HCT116 (cell line): Measurements from ENCODE around the gene NIBAN1. TPM values are rescaled to one million over a fixed set of nuclear protein-coding genes. Genes with fewer than 3 reads are reported as not detected.

Experiments used
- ATAC-seq: fragments of 200-7000 bp; cut with Tn5 transposase; 2 replicates; pipeline ENCODE4 v1.9.1; 2020; ENCODE audit warnings: mild to moderate bottlenecking, moderate library complexity
- BruUV-seq: library from RNA; stranded (reverse); fragments of 400-500 nt; replicated peaks from 2 replicates; lab custom pipeline; 2021; lab: Mats Ljungman, UMichigan
- CTCF ChIA-PET: fragments of 300-600 bp; sonication (Branson Sonifier 250); formaldehyde crosslinking; loops from one replicate; lab custom pipeline; 2021; ENCODE audit warnings: antibody characterized with exemption; lab: Charles Lee
- POLR2A ChIA-PET: fragments of 300-600, 350-600 bp; sonication (Branson Sonifier 250); formaldehyde crosslinking; loops from one replicate; lab custom pipeline; 2021; ENCODE audit warnings: antibody characterized with exemption; lab: Charles Lee
- RAD21 ChIA-PET, 2 experiments: fragments of 300-600 bp; sonication (Branson Sonifier 250); formaldehyde crosslinking; loops; one replicate each; lab custom pipeline; 2023; ENCODE audit warnings: low total read pairs in 2 of 2; ENCODE audit not compliant: uncharacterized antibody in 2 of 2, unreplicated experiment in 2 of 2, low non-redundant PET in 1 of 2; lab: Charles Lee
- DNase-seq: peaks from one replicate; pipeline ENCODE4 v3.0.0-alpha.2; 2010; ENCODE audit warnings: low read depth, low spot score
- H2AFZ ChIP-seq: fragments of 200-600 bp; shearing (Covaris generic), sonication (generic); 2 replicates; pipeline ENCODE4 v1.6.1; 2017; ENCODE audit warnings: low read depth, mixed run types, mixed read lengths, antibody characterized with exemption, low read length; ENCODE audit not compliant: poor library complexity, severe bottlenecking
- H3K27ac ChIP-seq: 2 replicates; pipeline ENCODE4 v1.5.1; 2012; ENCODE audit warnings: low read depth, low read length
- H3K27me3 ChIP-seq: fragments of 200-600 bp; sonication (generic); 2 replicates; pipeline ENCODE4 v1.6.1; 2016; ENCODE audit warnings: mixed run types, low read length, mixed read lengths; ENCODE audit not compliant: insufficient read depth
- H3K36me3 ChIP-seq, 2 experiments: fragments of 200-500 bp in 1 of 2; fragments of 200-600 bp in 1 of 2; sonication (Bioruptor generic) in 1 of 2; sonication (generic) in 1 of 2; 2 replicates each; pipeline versions ENCODE4 v1.5.1 to v1.6.1; 2014 to 2016; ENCODE audit warnings: low read length in 2 of 2, inconsistent platforms in 1 of 2, mixed read lengths in 1 of 2, mixed run types in 1 of 2; ENCODE audit not compliant: insufficient read depth in 2 of 2, control insufficient read depth in 1 of 2
- H3K4me1 ChIP-seq, 2 experiments: fragments of 200-600 bp in 1 of 2; sonication (generic) in 1 of 2; 2 replicates each; pipeline versions ENCODE4 v1.5.1 to v1.6.1; 2012 to 2017; ENCODE audit warnings: low read length in 2 of 2, inconsistent platforms in 1 of 2, mild to moderate bottlenecking in 1 of 2, mixed read lengths in 1 of 2, mixed run types in 1 of 2, moderate library complexity in 1 of 2; ENCODE audit not compliant: insufficient read depth in 2 of 2, control insufficient read depth in 1 of 2
- H3K4me2 ChIP-seq: fragments of 200-600 bp; sonication (generic); 2 replicates; pipeline ENCODE4 v1.6.1; 2017; ENCODE audit warnings: mixed run types, low read length, mixed read lengths
- H3K4me3 ChIP-seq, 2 experiments: fragments of 200-600 bp in 1 of 2; sonication (generic) in 1 of 2; replicated peaks in 1 of 2; 2 replicates each; pipeline ENCODE4 v1.5.1; 2011 to 2016; ENCODE audit warnings: low read length in 2 of 2, control low read depth in 1 of 2, low read depth in 1 of 2, mild to moderate bottlenecking in 1 of 2, mixed read lengths in 1 of 2, mixed run types in 1 of 2
- H3K79me2 ChIP-seq: fragments of 200-600 bp; sonication (generic); 2 replicates; pipeline ENCODE4 v1.6.1; 2017; ENCODE audit warnings: mild to moderate bottlenecking, mixed run types, low read length, moderate library complexity, mixed read lengths; ENCODE audit not compliant: insufficient read depth
- H3K9ac ChIP-seq: fragments of 200-600 bp; sonication (generic); 2 replicates; pipeline ENCODE4 v1.6.1; 2016; ENCODE audit warnings: low read length, mixed read lengths
- H3K9me2 ChIP-seq: fragments of 200-600 bp; sonication (generic), shearing (Covaris generic); 2 replicates; pipeline ENCODE4 v1.6.1; 2017; ENCODE audit warnings: mixed run types, mild to moderate bottlenecking, moderate library complexity; ENCODE audit not compliant: insufficient read depth
- H3K9me3 ChIP-seq, 2 experiments: fragments of 200-500 bp in 1 of 2; fragments of 200-600 bp in 1 of 2; sonication (Bioruptor generic) in 1 of 2; sonication (generic) in 1 of 2; 2 replicates each; pipeline ENCODE4 v1.6.1; 2014 to 2017; ENCODE audit warnings: low read length in 2 of 2, mixed read lengths in 2 of 2, inconsistent platforms in 1 of 2, low read depth in 1 of 2, mild to moderate bottlenecking in 1 of 2, mixed run types in 1 of 2, moderate library complexity in 1 of 2; ENCODE audit not compliant: control insufficient read depth in 1 of 2, insufficient read depth in 1 of 2
- H4K20me1 ChIP-seq: fragments of 200-600 bp; sonication (generic), shearing (Covaris generic); 2 replicates; pipeline ENCODE4 v1.6.1; 2017; ENCODE audit warnings: mixed run types, mild to moderate bottlenecking, moderate library complexity; ENCODE audit not compliant: insufficient read depth
- CBX3 ChIP-seq: IDR thresholded peaks from 2 replicates; pipeline ENCODE4 v1.6.1; 2012; ENCODE audit warnings: low read depth
- CEBPB ChIP-seq: IDR thresholded peaks from 2 replicates; pipeline ENCODE4 v1.6.1; 2012; ENCODE audit warnings: low read depth
- EGR1 ChIP-seq: IDR thresholded peaks from 2 replicates; pipeline ENCODE4 v1.6.1; 2012; ENCODE audit warnings: low read depth
- FOSL1 ChIP-seq: IDR thresholded peaks from 2 replicates; pipeline ENCODE4 v1.6.1; 2012; ENCODE audit warnings: low read depth
- JUND ChIP-seq: IDR thresholded peaks from 2 replicates; pipeline ENCODE4 v1.6.1; 2012
- POLR2AphosphoS5 ChIP-seq: IDR thresholded peaks from 2 replicates; pipeline ENCODE4 v1.6.1; 2011; ENCODE audit warnings: mild to moderate bottlenecking, low read depth, low read length, moderate library complexity
- RAD21 ChIP-seq: IDR thresholded peaks from 2 replicates; pipeline ENCODE4 v1.6.1; 2012; ENCODE audit warnings: low read depth, mild to moderate bottlenecking
- SP1 ChIP-seq: IDR thresholded peaks from 2 replicates; pipeline ENCODE4 v1.6.1; 2012; ENCODE audit warnings: low read depth
- intact Hi-C: fragments of 100-400 bp; cut with micrococcal nuclease; formaldehyde crosslinking; loops from 2 replicates; pipeline ENCODE4 v1.10.0; 2022
- total RNA-seq: library from RNA; stranded (reverse); gene quantifications from one replicate; pipeline ENCODE4 v1.2.1, GENCODE V29; 2021; ENCODE audit not compliant: unreplicated experiment
- TF ChIP-seq, protein P1 (sequence below): IDR thresholded peaks from 2 replicates; pipeline ENCODE4 v1.6.1; 2011; ENCODE audit warnings: mild to moderate bottlenecking, low read length, moderate library complexity; ENCODE audit not compliant: insufficient replicate concordance; ENCODE audit errors: extremely low read depth
- TF ChIP-seq, protein P2 (sequence below): IDR thresholded peaks from 2 replicates; pipeline ENCODE4 v1.6.1; 2012; ENCODE audit warnings: low read depth
- TF ChIP-seq, protein P3 (sequence below): IDR thresholded peaks from 2 replicates; pipeline ENCODE4 v1.6.1; 2012
- TF ChIP-seq, protein P4 (sequence below), 3 experiments: fragments of 200-600 bp in 1 of 3; sonication (generic) in 1 of 3; IDR thresholded peaks in 2 of 3; conservative IDR thresholded peaks in 1 of 3; 2 replicates each; pipeline ENCODE4 v1.5.1; 2012 to 2017; ENCODE audit warnings: low read depth in 2 of 3, low read length in 2 of 3, antibody characterized with exemption in 1 of 3, borderline replicate concordance in 1 of 3, control low read depth in 1 of 3, mild to moderate bottlenecking in 1 of 3, mixed read lengths in 1 of 3, mixed run types in 1 of 3, moderate library complexity in 1 of 3; ENCODE audit not compliant: insufficient read depth in 1 of 3

The NIBAN1 gene
- total RNA-seq, 1 experiment from 2014 or later = 10.3 TPM

DNA sequence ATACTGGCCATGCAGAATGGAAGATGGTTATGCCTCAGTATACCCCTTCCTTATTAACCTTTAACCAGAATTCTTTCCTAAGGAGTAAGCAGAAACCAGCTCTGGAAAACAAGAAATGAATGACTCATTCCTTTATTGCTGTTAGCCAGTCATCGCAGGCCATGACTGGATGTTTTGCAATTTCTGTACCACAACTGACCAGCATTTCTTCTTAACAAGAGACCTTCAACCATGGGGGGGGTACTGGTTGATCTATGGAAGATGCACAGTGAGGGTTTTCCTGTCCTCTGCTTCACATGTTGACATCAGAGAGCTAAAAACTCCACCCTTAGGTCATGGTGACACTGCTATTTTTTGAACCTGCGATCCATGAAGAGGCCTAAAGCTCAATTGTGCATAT lies 43.0 kb upstream of the NIBAN1 start:
- Histone ChIP-seq H4K20me1 (no peaks in the 10 kb centered on the region), H3K36me3 (no peaks in the 10 kb centered on the region), H3K79me2 (no peaks in the 10 kb centered on the region), H3K27ac (peak overlapping the region; percentile 20; the same call in 1 of the 2 replicates), H3K4me3 (peak overlapping the region in 1 of 2 experiments; percentile 12; a peak in 1 of 4 replicates), H3K9me3 (no peaks in the 10 kb centered on the region), H3K9ac (peak overlapping the region; percentile 7; the same call in 1 of the 2 replicates), H3K27me3 (no peaks in the 10 kb centered on the region), H3K9me2 (no peaks in the 10 kb centered on the region), H2AFZ (peak overlapping the region; percentile 81), H3K4me2 (peak overlapping the region; percentile 54), H3K4me1 (peaks cover 11 to 20% of the 10 kb centered on the region in 2 experiments)
- DNase-seq = peak; percentile 64
- no TSS peak for BruUV-seq
- intact Hi-C loops = no loop called here
- ATAC-seq = peak; percentile 80
- ChIA-PET POLR2A (interaction anchor here (1.1 kb wide), 1 partner anchor 79 kb away, joined by 3 read pairs; no protein-coding TSS in a partner anchor), RAD21 (no interaction called here), CTCF (interaction anchor here (0.7 kb wide), 1 partner anchor 354 kb away, joined by 3 read pairs; no protein-coding TSS in a partner anchor)
- TF ChIP-seq SP1 (peak; percentile 87), EGR1 (0 out of 2 replicates have a peak, but pooled peaks have one; percentile 20), FOSL1 (peak; percentile 97), CEBPB (peak; percentile 97), CBX3 (peak; percentile 80; the same call in 1 of the 2 replicates), JUND (peak; percentile 94), POLR2AphosphoS5 (no peak), RAD21 (no peak)
- TF ChIP-seq, protein P1, sequence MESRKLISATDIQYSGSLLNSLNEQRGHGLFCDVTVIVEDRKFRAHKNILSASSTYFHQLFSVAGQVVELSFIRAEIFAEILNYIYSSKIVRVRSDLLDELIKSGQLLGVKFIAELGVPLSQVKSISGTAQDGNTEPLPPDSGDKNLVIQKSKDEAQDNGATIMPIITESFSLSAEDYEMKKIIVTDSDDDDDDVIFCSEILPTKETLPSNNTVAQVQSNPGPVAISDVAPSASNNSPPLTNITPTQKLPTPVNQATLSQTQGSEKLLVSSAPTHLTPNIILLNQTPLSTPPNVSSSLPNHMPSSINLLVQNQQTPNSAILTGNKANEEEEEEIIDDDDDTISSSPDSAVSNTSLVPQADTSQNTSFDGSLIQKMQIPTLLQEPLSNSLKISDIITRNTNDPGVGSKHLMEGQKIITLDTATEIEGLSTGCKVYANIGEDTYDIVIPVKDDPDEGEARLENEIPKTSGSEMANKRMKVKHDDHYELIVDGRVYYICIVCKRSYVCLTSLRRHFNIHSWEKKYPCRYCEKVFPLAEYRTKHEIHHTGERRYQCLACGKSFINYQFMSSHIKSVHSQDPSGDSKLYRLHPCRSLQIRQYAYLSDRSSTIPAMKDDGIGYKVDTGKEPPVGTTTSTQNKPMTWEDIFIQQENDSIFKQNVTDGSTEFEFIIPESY = no peak
- TF ChIP-seq, protein P2, sequence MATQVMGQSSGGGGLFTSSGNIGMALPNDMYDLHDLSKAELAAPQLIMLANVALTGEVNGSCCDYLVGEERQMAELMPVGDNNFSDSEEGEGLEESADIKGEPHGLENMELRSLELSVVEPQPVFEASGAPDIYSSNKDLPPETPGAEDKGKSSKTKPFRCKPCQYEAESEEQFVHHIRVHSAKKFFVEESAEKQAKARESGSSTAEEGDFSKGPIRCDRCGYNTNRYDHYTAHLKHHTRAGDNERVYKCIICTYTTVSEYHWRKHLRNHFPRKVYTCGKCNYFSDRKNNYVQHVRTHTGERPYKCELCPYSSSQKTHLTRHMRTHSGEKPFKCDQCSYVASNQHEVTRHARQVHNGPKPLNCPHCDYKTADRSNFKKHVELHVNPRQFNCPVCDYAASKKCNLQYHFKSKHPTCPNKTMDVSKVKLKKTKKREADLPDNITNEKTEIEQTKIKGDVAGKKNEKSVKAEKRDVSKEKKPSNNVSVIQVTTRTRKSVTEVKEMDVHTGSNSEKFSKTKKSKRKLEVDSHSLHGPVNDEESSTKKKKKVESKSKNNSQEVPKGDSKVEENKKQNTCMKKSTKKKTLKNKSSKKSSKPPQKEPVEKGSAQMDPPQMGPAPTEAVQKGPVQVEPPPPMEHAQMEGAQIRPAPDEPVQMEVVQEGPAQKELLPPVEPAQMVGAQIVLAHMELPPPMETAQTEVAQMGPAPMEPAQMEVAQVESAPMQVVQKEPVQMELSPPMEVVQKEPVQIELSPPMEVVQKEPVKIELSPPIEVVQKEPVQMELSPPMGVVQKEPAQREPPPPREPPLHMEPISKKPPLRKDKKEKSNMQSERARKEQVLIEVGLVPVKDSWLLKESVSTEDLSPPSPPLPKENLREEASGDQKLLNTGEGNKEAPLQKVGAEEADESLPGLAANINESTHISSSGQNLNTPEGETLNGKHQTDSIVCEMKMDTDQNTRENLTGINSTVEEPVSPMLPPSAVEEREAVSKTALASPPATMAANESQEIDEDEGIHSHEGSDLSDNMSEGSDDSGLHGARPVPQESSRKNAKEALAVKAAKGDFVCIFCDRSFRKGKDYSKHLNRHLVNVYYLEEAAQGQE = no peak
- TF ChIP-seq, protein P3, sequence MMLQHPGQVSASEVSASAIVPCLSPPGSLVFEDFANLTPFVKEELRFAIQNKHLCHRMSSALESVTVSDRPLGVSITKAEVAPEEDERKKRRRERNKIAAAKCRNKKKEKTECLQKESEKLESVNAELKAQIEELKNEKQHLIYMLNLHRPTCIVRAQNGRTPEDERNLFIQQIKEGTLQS = peak; percentile 53; the same call in 1 of the 2 replicates
- TF ChIP-seq, protein P4, sequence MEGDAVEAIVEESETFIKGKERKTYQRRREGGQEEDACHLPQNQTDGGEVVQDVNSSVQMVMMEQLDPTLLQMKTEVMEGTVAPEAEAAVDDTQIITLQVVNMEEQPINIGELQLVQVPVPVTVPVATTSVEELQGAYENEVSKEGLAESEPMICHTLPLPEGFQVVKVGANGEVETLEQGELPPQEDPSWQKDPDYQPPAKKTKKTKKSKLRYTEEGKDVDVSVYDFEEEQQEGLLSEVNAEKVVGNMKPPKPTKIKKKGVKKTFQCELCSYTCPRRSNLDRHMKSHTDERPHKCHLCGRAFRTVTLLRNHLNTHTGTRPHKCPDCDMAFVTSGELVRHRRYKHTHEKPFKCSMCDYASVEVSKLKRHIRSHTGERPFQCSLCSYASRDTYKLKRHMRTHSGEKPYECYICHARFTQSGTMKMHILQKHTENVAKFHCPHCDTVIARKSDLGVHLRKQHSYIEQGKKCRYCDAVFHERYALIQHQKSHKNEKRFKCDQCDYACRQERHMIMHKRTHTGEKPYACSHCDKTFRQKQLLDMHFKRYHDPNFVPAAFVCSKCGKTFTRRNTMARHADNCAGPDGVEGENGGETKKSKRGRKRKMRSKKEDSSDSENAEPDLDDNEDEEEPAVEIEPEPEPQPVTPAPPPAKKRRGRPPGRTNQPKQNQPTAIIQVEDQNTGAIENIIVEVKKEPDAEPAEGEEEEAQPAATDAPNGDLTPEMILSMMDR (IDR thresholded peaks at IDR 0.05 in 2 of 3, conservative IDR thresholded peaks at IDR 0.05 in 1 of 3; ENCODE audit: borderline replicate concordance in 1 of 3, insufficient read depth in 1 of 3, low read depth in 2 of 3, low read length in 2 of 3) = no peak
